ENCODE results near the gene NCCRP1.

DNA sequence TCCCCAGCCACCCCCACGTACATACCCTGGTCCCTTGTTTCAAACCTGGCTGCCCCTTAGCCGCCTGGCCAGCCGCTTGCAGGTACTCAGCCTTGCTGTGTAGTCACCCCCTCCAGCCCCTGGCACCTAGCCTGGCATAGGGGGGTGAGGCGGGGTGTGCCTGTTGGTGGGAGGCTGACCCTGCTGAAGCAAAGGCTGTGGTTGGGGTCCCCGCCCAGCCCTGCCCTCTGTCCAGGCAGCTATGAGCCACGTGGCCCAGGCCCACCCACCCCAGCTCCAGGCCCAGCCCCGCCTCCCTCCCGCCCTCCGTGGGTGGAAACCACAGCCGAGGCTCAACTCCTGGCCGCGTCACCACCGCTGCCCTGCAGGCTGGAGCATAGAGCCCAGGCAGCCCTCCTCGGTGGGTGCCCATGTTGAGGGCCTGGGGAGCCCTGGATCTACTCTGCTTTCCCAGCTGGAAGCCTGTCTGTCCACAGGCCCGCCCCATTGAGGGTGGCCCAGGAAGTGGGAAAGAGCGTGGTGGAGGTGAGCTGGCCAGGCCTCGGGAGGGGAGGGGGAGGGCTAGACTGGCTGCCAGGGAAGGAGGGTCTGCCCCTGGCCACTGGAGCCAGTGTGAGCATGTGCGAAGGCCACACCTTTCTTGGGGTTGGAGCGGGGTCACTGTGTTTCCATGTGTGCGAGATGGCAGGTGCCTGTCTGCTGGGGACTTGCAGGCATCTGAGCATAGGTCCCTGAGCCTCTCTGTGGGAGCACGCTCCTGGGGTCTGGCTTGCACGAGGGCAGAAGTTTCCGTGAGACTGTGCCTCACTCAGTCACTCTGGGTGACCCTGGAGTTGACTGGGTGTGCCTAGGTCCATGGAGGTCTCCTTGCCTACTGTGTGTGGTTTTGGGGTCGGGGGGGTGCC is 40.2 kb upstream of the NCCRP1 start:
- TF ChIP-seq, protein P1, sequence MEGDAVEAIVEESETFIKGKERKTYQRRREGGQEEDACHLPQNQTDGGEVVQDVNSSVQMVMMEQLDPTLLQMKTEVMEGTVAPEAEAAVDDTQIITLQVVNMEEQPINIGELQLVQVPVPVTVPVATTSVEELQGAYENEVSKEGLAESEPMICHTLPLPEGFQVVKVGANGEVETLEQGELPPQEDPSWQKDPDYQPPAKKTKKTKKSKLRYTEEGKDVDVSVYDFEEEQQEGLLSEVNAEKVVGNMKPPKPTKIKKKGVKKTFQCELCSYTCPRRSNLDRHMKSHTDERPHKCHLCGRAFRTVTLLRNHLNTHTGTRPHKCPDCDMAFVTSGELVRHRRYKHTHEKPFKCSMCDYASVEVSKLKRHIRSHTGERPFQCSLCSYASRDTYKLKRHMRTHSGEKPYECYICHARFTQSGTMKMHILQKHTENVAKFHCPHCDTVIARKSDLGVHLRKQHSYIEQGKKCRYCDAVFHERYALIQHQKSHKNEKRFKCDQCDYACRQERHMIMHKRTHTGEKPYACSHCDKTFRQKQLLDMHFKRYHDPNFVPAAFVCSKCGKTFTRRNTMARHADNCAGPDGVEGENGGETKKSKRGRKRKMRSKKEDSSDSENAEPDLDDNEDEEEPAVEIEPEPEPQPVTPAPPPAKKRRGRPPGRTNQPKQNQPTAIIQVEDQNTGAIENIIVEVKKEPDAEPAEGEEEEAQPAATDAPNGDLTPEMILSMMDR (IDR thresholded peaks at IDR 0.05; ENCODE audit: low read depth, low read length, poor library complexity, severe bottlenecking), result no peak
- no peak for TF ChIP-seq EZH2phosphoT487 (IDR thresholded peaks at IDR 0.05; ENCODE audit: borderline replicate concordance, low read length)
